Measurements from ENCODE around the gene ZSCAN12. TPM values are rescaled to one million over a fixed set of nuclear protein-coding genes. Genes with fewer than 3 reads are reported as not detected.

Gene ZSCAN12
- total RNA-seq, 1 experiment from 2014 or later, result 12.6 TPM

GRCh38 chr6:28400122-28400451 is 540 bp upstream of the ZSCAN12 start:
- Mint-ChIP-seq H3K4me3 (peak overlapping the region; percentile 91 to 96), H3K4me1 (peaks cover 21 to 25% of the 10 kb centered on the region in 2 experiments), H3K27ac (peak overlapping the region; percentile 92 to 99 (median 97); a peak in 6 of 7 replicates), H3K9me3 (no peaks in the 10 kb centered on the region), H3K27me3 (ENCODE audit: low read depth) (peaks cover 40% of the 10 kb centered on the region), H3K36me3 (ENCODE audit: insufficient read depth in 1 of 3, low read depth in 3 of 3) (peaks cover 20 to 34% (median 32%) of the 10 kb centered on the region in 3 experiments; a peak in 6 of 7 replicates)
- H3K23me2 ChIP-seq (ENCODE audit: insufficient read length, low read depth, low read length, poor library complexity, severe bottlenecking), result no peaks in the 10 kb centered on the region
- no peak overlapping the region for H4K5ac ChIP-seq (ENCODE audit: insufficient read length, low read depth, low read length)
- no peak overlapping the region for H2BK20ac ChIP-seq (ENCODE audit: low read depth, low read length, poor library complexity, severe bottlenecking)
- no peak overlapping the region for H2AK5ac ChIP-seq (ENCODE audit: insufficient read length, low read length)
- DNase-seq, result no peak
- H3K4ac ChIP-seq (ENCODE audit: low read depth, low read length), result no peak overlapping the region
- no peaks in the 10 kb centered on the region; the same call in 1 of the 2 replicates for H3K27me3 ChIP-seq (ENCODE audit: insufficient read depth, low read length)
- no peaks in the 10 kb centered on the region for H3K9me3 ChIP-seq (ENCODE audit: control insufficient read depth, low read depth, low read length)
- peaks cover 3% of the 10 kb centered on the region for H3K79me1 ChIP-seq (ENCODE audit: insufficient read depth, low read depth, low read length, poor library complexity, severe bottlenecking)
- no peak overlapping the region for H3T11ph ChIP-seq (ENCODE audit: low read length)
- no peak overlapping the region for H4K8ac ChIP-seq (replicated peaks; ENCODE audit: insufficient read length, low read depth, low read length)
- peaks cover 4% of the 10 kb centered on the region; the same call in 1 of the 2 replicates for H3K79me2 ChIP-seq (ENCODE audit: insufficient read depth, low read length)
- no peak overlapping the region for H3K23ac ChIP-seq (ENCODE audit: insufficient read length, low read depth, low read length)
- no peak overlapping the region for H2BK12ac ChIP-seq (ENCODE audit: insufficient read length, low read depth, low read length)
- no CpG with 5 or more reads among the region's 8 CpGs for WGBS (ENCODE audit: extremely low coverage, insufficient read length, low lambda C conversion rate)
- H3K27ac ChIP-seq (ENCODE audit: insufficient read length, low read depth, low read length), result peak overlapping the region; percentile 50
- no peak overlapping the region for H2BK15ac ChIP-seq (ENCODE audit: low read depth, low read length)
- peak overlapping the region; percentile 90 for H2AFZ ChIP-seq (ENCODE audit: low read length)
- H3K14ac ChIP-seq (ENCODE audit: insufficient read depth, low read length), result no peak overlapping the region
- H2BK5ac ChIP-seq (ENCODE audit: insufficient read length, low read length), result no peak overlapping the region
- H3K56ac ChIP-seq (ENCODE audit: insufficient read length, low read depth, low read length), result no peak overlapping the region
- H4K91ac ChIP-seq (ENCODE audit: insufficient read length, low read depth, low read length), result no peak overlapping the region
- H3K18ac ChIP-seq (ENCODE audit: insufficient read length, low read depth, low read length), result no peak overlapping the region
- H3K4me2 ChIP-seq (ENCODE audit: insufficient read depth, insufficient read length, low read length), result peak overlapping the region; percentile 77
- H3K9ac ChIP-seq (ENCODE audit: extremely low read depth, insufficient read length, low read length), result peak overlapping the region; percentile 85
- H4K20me1 ChIP-seq (ENCODE audit: control insufficient read depth, insufficient read depth, insufficient read length), result no peaks in the 10 kb centered on the region
- TF ChIP-seq CTCF (conservative IDR thresholded peaks at IDR 0.05), result no peak
- H3K4me1 ChIP-seq (ENCODE audit: insufficient read depth, low read length), result peaks cover 5% of the 10 kb centered on the region; the same call in 1 of the 2 replicates
- H2BK120ac ChIP-seq (ENCODE audit: low read depth, low read length, poor library complexity, severe bottlenecking), result no peak overlapping the region

Measured in H9 (cell line).